ENCODE measurements around the gene ACP6.

Gene ACP6

GRCh38 chr1:147670319-147671001, at the start of gene ACP6:
Gene ACP6 (minus strand): TSS chr1:147670524. CDS start chr1:147670048, 476 bp downstream.
- H3K36me3 ChIP-seq (ENCODE audit: control insufficient read depth, insufficient read depth, low read length) = no peaks in the 10 kb centered on the region
- no peaks in the 10 kb centered on the region for H3K27me3 ChIP-seq (ENCODE audit: control insufficient read depth, insufficient read depth, low read length)
- no peaks in the 10 kb centered on the region for H3K4me1 ChIP-seq (ENCODE audit: control insufficient read depth, insufficient read depth, low read length)
- DNase-seq (ENCODE audit: low read depth, low spot score) = peak; percentile 96
- WGBS (ENCODE audit: insufficient coverage, insufficient read length) = no CpG with 5 or more reads among the region's 36 CpGs
- no peak within 1 kb of the TSS for H3K27ac ChIP-seq (ENCODE audit: low read length)
- H3K9me3 ChIP-seq (ENCODE audit: control insufficient read depth, insufficient read depth, low read length) = no peaks in the 10 kb centered on the region
- peak within 1 kb of the TSS; percentile 45; the same call in 1 of the 2 replicates for H3K4me3 ChIP-seq (ENCODE audit: low read length)

- no peak overlapping the region for H3K27ac ChIP-seq (ENCODE audit: low read length)
- no CpG with 5 or more reads among the region's 7 CpGs for WGBS (ENCODE audit: insufficient coverage, insufficient read length)
- no peak overlapping the region for H3K4me3 ChIP-seq (ENCODE audit: low read length)
- H3K9me3 ChIP-seq (ENCODE audit: control insufficient read depth, insufficient read depth, low read length) = no peaks in the 10 kb centered on the region; the same call in 1 of the 2 replicates
- no peaks in the 10 kb centered on the region for H3K27me3 ChIP-seq (ENCODE audit: control insufficient read depth, insufficient read depth, low read length)
- no peak for DNase-seq (ENCODE audit: low read depth, low spot score)
- H3K4me1 ChIP-seq (ENCODE audit: control insufficient read depth, insufficient read depth, low read length) = 0 out of 2 replicates have a peak, but pooled peaks cover 1% of the 10 kb centered on the region
- no peaks in the 10 kb centered on the region for H3K36me3 ChIP-seq (ENCODE audit: control insufficient read depth, insufficient read depth, low read length)
These were observed 49.4 kb upstream of the ACP6 start for GRCh38 chr1:147719711-147720225.

- WGBS (ENCODE audit: insufficient coverage, insufficient read length) = no CpG with 5 or more reads among the region's 7 CpGs
- Histone ChIP-seq H3K27me3 (ENCODE audit: control insufficient read depth, insufficient read depth, low read length) (no peaks in the 10 kb centered on the region), H3K4me3 (ENCODE audit: low read length) (no peak overlapping the region), H3K27ac (ENCODE audit: low read length) (no peak overlapping the region), H3K9me3 (ENCODE audit: control insufficient read depth, insufficient read depth, low read length) (no peaks in the 10 kb centered on the region; the same call in 1 of the 2 replicates), H3K36me3 (ENCODE audit: control insufficient read depth, insufficient read depth, low read length) (no peaks in the 10 kb centered on the region), H3K4me1 (ENCODE audit: control insufficient read depth, insufficient read depth, low read length) (0 out of 2 replicates have a peak, but pooled peaks cover 1% of the 10 kb centered on the region)
- no peak for DNase-seq (ENCODE audit: low read depth, low spot score)
These were observed 48.8 kb upstream of the ACP6 start for GRCh38 chr1:147719029-147719698.

GRCh38 chr1:147717706-147718097, 47.4 kb upstream of the ACP6 start:
- Histone ChIP-seq H3K4me3 (ENCODE audit: low read length) (no peak overlapping the region), H3K27me3 (ENCODE audit: control insufficient read depth, insufficient read depth, low read length) (no peaks in the 10 kb centered on the region), H3K9me3 (ENCODE audit: control insufficient read depth, insufficient read depth, low read length) (no peaks in the 10 kb centered on the region; the same call in 1 of the 2 replicates), H3K36me3 (ENCODE audit: control insufficient read depth, insufficient read depth, low read length) (no peaks in the 10 kb centered on the region), H3K27ac (ENCODE audit: low read length) (no peak overlapping the region), H3K4me1 (ENCODE audit: control insufficient read depth, insufficient read depth, low read length) (0 out of 2 replicates have a peak, but pooled peaks cover 1% of the 10 kb centered on the region)
- WGBS (ENCODE audit: insufficient coverage, insufficient read length) = no CpG with 5 or more reads among the region's 4 CpGs
- no peak for DNase-seq (ENCODE audit: low read depth, low spot score)

GRCh38 chr1:147717051-147717705, 46.9 kb upstream of the ACP6 start:
- no peaks in the 10 kb centered on the region; the same call in 1 of the 2 replicates for H3K9me3 ChIP-seq (ENCODE audit: control insufficient read depth, insufficient read depth, low read length)
- no peak overlapping the region for H3K4me3 ChIP-seq (ENCODE audit: low read length)
- H3K27ac ChIP-seq (ENCODE audit: low read length) = no peak overlapping the region
- no peak for DNase-seq (ENCODE audit: low read depth, low spot score)
- WGBS (ENCODE audit: insufficient coverage, insufficient read length) = no CpG with 5 or more reads among the region's 6 CpGs
- H3K4me1 ChIP-seq (ENCODE audit: control insufficient read depth, insufficient read depth, low read length) = 0 out of 2 replicates have a peak, but pooled peaks cover 1% of the 10 kb centered on the region
- no peaks in the 10 kb centered on the region for H3K27me3 ChIP-seq (ENCODE audit: control insufficient read depth, insufficient read depth, low read length)
- H3K36me3 ChIP-seq (ENCODE audit: control insufficient read depth, insufficient read depth, low read length) = no peaks in the 10 kb centered on the region

- no peak overlapping the region for H3K4me3 ChIP-seq (ENCODE audit: low read length)
- no peak for DNase-seq (ENCODE audit: low read depth, low spot score)
- H3K27ac ChIP-seq (ENCODE audit: low read length) = no peak overlapping the region
- H3K4me1 ChIP-seq (ENCODE audit: control insufficient read depth, insufficient read depth, low read length) = no peaks in the 10 kb centered on the region
- H3K36me3 ChIP-seq (ENCODE audit: control insufficient read depth, insufficient read depth, low read length) = no peaks in the 10 kb centered on the region
- H3K9me3 ChIP-seq (ENCODE audit: control insufficient read depth, insufficient read depth, low read length) = no peaks in the 10 kb centered on the region
- H3K27me3 ChIP-seq (ENCODE audit: control insufficient read depth, insufficient read depth, low read length) = no peaks in the 10 kb centered on the region
These were observed 42.3 kb upstream of the ACP6 start for GRCh38 chr1:147712605-147713004.

- H3K4me3 ChIP-seq (ENCODE audit: low read length) = no peak overlapping the region
- H3K36me3 ChIP-seq (ENCODE audit: control insufficient read depth, insufficient read depth, low read length) = no peaks in the 10 kb centered on the region
- no peaks in the 10 kb centered on the region for H3K27me3 ChIP-seq (ENCODE audit: control insufficient read depth, insufficient read depth, low read length)
- H3K4me1 ChIP-seq (ENCODE audit: control insufficient read depth, insufficient read depth, low read length) = peaks cover 2% of the 10 kb centered on the region
- H3K9me3 ChIP-seq (ENCODE audit: control insufficient read depth, insufficient read depth, low read length) = no peaks in the 10 kb centered on the region
- DNase-seq (ENCODE audit: low read depth, low spot score) = peak; percentile 41
- WGBS (ENCODE audit: insufficient coverage, insufficient read length) = no CpG with 5 or more reads among the region's 10 CpGs
- no peak overlapping the region for H3K27ac ChIP-seq (ENCODE audit: low read length)
These were observed 30.0 kb upstream of the ACP6 start for GRCh38 chr1:147700042-147701006.

GRCh38 chr1:147699686-147700041, 29.3 kb upstream of the ACP6 start:
- Histone ChIP-seq H3K9me3 (ENCODE audit: control insufficient read depth, insufficient read depth, low read length) (no peaks in the 10 kb centered on the region), H3K27ac (ENCODE audit: low read length) (no peak overlapping the region), H3K36me3 (ENCODE audit: control insufficient read depth, insufficient read depth, low read length) (no peaks in the 10 kb centered on the region), H3K27me3 (ENCODE audit: control insufficient read depth, insufficient read depth, low read length) (no peaks in the 10 kb centered on the region), H3K4me1 (ENCODE audit: control insufficient read depth, insufficient read depth, low read length) (peaks cover 2% of the 10 kb centered on the region), H3K4me3 (ENCODE audit: low read length) (no peak overlapping the region)
- no peak for DNase-seq (ENCODE audit: low read depth, low spot score)
- WGBS (ENCODE audit: insufficient coverage, insufficient read length) = no CpG with 5 or more reads among the region's 3 CpGs

GRCh38 chr1:147683163-147683763, 12.9 kb upstream of the ACP6 start:
- Histone ChIP-seq H3K36me3 (ENCODE audit: control insufficient read depth, insufficient read depth, low read length) (no peaks in the 10 kb centered on the region), H3K27me3 (ENCODE audit: control insufficient read depth, insufficient read depth, low read length) (no peaks in the 10 kb centered on the region), H3K4me1 (ENCODE audit: control insufficient read depth, insufficient read depth, low read length) (no peaks in the 10 kb centered on the region), H3K9me3 (ENCODE audit: control insufficient read depth, insufficient read depth, low read length) (no peaks in the 10 kb centered on the region), H3K4me3 (ENCODE audit: low read length) (no peak overlapping the region), H3K27ac (ENCODE audit: low read length) (no peak overlapping the region)
- no peak for DNase-seq (ENCODE audit: low read depth, low spot score)
